Keratinocyte (primary cell): ENCODE results near the gene IRX4. TPM values are rescaled to one million over a fixed set of nuclear protein-coding genes. Genes with fewer than 3 reads are reported as not detected.

Source experiments
- DNase-seq: peaks from one replicate; pipeline ENCODE4 v3.0.0-alpha.2; 2011; ENCODE audit warnings: low read depth, missing footprints, low spot score
- FAIRE-seq: peaks from 2 replicates; lab custom pipeline; 2011; peaks lifted over from hg19 to GRCh38; lab: Jason Lieb, UNC
- H2AFZ ChIP-seq: 2 replicates; pipeline ENCODE4 v1.6.0; 2012; ENCODE audit warnings: low read length, control low read depth, inconsistent platforms; ENCODE audit not compliant: control insufficient read depth
- H3K27ac ChIP-seq: 2 replicates; pipeline ENCODE4 v1.5.1; 2011; ENCODE audit warnings: low read length; ENCODE audit not compliant: control insufficient read depth, insufficient read depth
- H3K27me3 ChIP-seq: 3 replicates; pipeline ENCODE4 v1.6.0; 2011; ENCODE audit warnings: low read length; ENCODE audit not compliant: control insufficient read depth, insufficient read depth; ENCODE audit errors: extremely low read depth
- H3K36me3 ChIP-seq, 2 experiments: 2 replicates in 1 of 2; 3 replicates in 1 of 2; pipeline ENCODE4 v1.5.1; 2011; ENCODE audit warnings: low read length in 2 of 2, mild to moderate bottlenecking in 1 of 2; ENCODE audit not compliant: control insufficient read depth in 2 of 2, insufficient read depth in 2 of 2; ENCODE audit errors: extremely low read depth in 1 of 2
- H3K4me1 ChIP-seq: 3 replicates; pipeline ENCODE4 v1.5.1; 2011; ENCODE audit warnings: low read length; ENCODE audit not compliant: control insufficient read depth, insufficient read depth; ENCODE audit errors: extremely low read depth
- H3K4me2 ChIP-seq: 3 replicates; pipeline ENCODE4 v1.6.0; 2011; ENCODE audit warnings: low read depth, low read length; ENCODE audit not compliant: control insufficient read depth, insufficient read depth; ENCODE audit errors: extremely low read depth
- H3K4me3 ChIP-seq, 3 experiments: fragments of 200-600 bp in 1 of 3; sonication (generic) in 1 of 3; 2 replicates in 2 of 3; 3 replicates in 1 of 3; pipeline ENCODE4 v1.5.1; 2011 to 2016; ENCODE audit warnings: low read length in 3 of 3, mild to moderate bottlenecking in 3 of 3, control low read depth in 2 of 3, inconsistent platforms in 1 of 3, low read depth in 1 of 3, mixed read lengths in 1 of 3, mixed run types in 1 of 3, moderate library complexity in 1 of 3; ENCODE audit not compliant: control insufficient read depth in 2 of 3, insufficient read depth in 2 of 3; ENCODE audit errors: extremely low read depth in 1 of 3
- H3K79me2 ChIP-seq: 2 replicates; pipeline ENCODE4 v1.6.0; 2012; ENCODE audit warnings: low read length; ENCODE audit not compliant: control insufficient read depth, insufficient read depth
- H3K9ac ChIP-seq: 3 replicates; pipeline ENCODE4 v1.6.0; 2011; ENCODE audit warnings: low read length; ENCODE audit not compliant: control insufficient read depth, insufficient read depth; ENCODE audit errors: extremely low read depth
- H3K9me1 ChIP-seq: 3 replicates; pipeline ENCODE4 v1.6.0; 2011; ENCODE audit warnings: low read length; ENCODE audit not compliant: control insufficient read depth, insufficient read depth; ENCODE audit errors: extremely low read depth
- H3K9me3 ChIP-seq: 2 replicates; pipeline ENCODE4 v1.5.1; 2012; ENCODE audit warnings: low read depth, low read length; ENCODE audit not compliant: control insufficient read depth
- H4K20me1 ChIP-seq: 3 replicates; pipeline ENCODE4 v1.6.0; 2011; ENCODE audit warnings: low read length; ENCODE audit not compliant: control insufficient read depth, insufficient read depth; ENCODE audit errors: extremely low read depth
- EZH2 ChIP-seq: IDR thresholded peaks from one replicate; pipeline ENCODE4 v1.6.1; 2012; ENCODE audit warnings: inconsistent platforms, mild to moderate bottlenecking, low read length, moderate library complexity
- dilution Hi-C: fragments of 300-500 bp; cut with MboI; formaldehyde crosslinking; loops from one replicate; pipeline ENCODE4 v1.7.0; 2020; ENCODE audit warnings: low sequenced_read_pairs; ENCODE audit not compliant: extremely low pct_ligation_motif_present
- polyA plus RNA-seq, 5 experiments: library from polyadenylated mRNA; depleted of rRNA in 3 of 5; stranded (reverse) in 3 of 5; stranded (forward) in 1 of 5; unstranded in 1 of 5; fragments of >200 nt; gene quantifications; 1 replicate in 1 of 5; 2 replicates in 3 of 5; 3 replicates in 1 of 5; pipeline versions ENCODE4 v1.2.1 to v1.2.3, GENCODE V29; 2011 to 2012; ENCODE audit warnings: missing spikeins in 2 of 5, low read depth in 1 of 5, low replicate concordance in 1 of 5
- TF ChIP-seq, protein P1 (sequence below), 3 experiments: IDR thresholded peaks in 1 of 3; conservative IDR thresholded peaks in 1 of 3; optimal IDR thresholded peaks in 1 of 3; 2 replicates in 2 of 3; 3 replicates in 1 of 3; pipeline versions ENCODE3 to v1.5.1; 2011; ENCODE audit warnings: low read length in 3 of 3, mild to moderate bottlenecking in 3 of 3, moderate library complexity in 2 of 3, control low read depth in 1 of 3, inconsistent platforms in 1 of 3; ENCODE audit not compliant: insufficient read depth in 2 of 3; ENCODE audit errors: extremely low read depth in 1 of 3

IRX4 gene
- polyA plus RNA-seq, 1 donor (not counting 4 experiments of a cell fraction or from before 2014, with no cell fraction given), result 18.2 TPM

DNA sequence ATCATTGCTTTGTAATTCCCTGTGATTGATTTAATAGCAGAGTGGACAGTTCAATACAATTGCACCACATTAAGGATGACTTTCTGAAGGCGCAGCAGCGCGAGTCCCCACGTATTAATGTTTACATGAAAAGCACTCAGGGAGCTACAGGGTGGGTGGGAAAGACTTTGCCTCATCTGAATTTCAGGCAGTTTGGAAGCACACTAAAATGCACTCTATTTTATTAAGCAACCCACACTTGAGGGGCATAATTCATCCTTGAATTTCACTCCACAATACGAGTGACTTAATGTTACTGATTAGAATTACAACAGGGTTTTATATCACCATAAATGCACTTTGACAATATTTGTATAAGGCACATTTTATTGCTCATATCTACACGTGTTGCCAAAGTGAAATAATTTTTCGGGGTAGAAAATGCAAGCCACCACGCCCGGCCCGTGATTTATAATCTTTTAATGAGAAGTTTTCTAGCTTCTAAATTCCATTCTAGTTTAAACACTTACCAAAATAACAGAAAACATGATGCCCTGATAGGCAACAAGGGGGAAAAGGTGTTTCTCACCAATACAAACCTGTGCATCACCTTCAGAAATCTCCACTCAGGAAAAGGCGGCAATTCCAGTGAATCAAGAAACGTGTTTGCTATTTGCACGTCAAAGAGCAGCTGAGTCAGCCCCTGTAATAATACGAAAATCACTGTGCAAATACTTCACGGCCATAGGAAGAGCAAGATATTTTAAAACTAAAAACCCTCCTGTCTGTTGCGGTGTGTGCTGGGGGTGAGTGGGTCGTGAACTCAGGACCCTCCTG lies 40.5 kb downstream of the IRX4 start:
- H3K27ac ChIP-seq, result no peak overlapping the region
- H2AFZ ChIP-seq, result no peak overlapping the region
- dilution Hi-C loops, result no loop called here
- no peaks in the 10 kb centered on the region for H3K4me1 ChIP-seq
- no peak overlapping the region for H3K9ac ChIP-seq
- FAIRE-seq (no peak), DNase-seq (no peak)
- H3K36me3 ChIP-seq, result no peaks in the 10 kb centered on the region
- H3K9me3 ChIP-seq, result no peaks in the 10 kb centered on the region
- no peaks in the 10 kb centered on the region for H4K20me1 ChIP-seq
- no peak for TF ChIP-seq EZH2
- TF ChIP-seq, protein P1, sequence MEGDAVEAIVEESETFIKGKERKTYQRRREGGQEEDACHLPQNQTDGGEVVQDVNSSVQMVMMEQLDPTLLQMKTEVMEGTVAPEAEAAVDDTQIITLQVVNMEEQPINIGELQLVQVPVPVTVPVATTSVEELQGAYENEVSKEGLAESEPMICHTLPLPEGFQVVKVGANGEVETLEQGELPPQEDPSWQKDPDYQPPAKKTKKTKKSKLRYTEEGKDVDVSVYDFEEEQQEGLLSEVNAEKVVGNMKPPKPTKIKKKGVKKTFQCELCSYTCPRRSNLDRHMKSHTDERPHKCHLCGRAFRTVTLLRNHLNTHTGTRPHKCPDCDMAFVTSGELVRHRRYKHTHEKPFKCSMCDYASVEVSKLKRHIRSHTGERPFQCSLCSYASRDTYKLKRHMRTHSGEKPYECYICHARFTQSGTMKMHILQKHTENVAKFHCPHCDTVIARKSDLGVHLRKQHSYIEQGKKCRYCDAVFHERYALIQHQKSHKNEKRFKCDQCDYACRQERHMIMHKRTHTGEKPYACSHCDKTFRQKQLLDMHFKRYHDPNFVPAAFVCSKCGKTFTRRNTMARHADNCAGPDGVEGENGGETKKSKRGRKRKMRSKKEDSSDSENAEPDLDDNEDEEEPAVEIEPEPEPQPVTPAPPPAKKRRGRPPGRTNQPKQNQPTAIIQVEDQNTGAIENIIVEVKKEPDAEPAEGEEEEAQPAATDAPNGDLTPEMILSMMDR (optimal IDR thresholded peaks at IDR 0.05 in 1 of 3, IDR thresholded peaks at IDR 0.05 in 1 of 3, conservative IDR thresholded peaks at IDR 0.05 in 1 of 3; ENCODE audit: extremely low read depth in 1 of 3, insufficient read depth in 2 of 3, low read length in 3 of 3), result no peak
- no peak overlapping the region for H3K4me3 ChIP-seq
- no peaks in the 10 kb centered on the region for H3K79me2 ChIP-seq
- no peaks in the 10 kb centered on the region for H3K9me1 ChIP-seq
- peaks cover 2% of the 10 kb centered on the region for H3K27me3 ChIP-seq
- H3K4me2 ChIP-seq, result no peak overlapping the region

DNA sequence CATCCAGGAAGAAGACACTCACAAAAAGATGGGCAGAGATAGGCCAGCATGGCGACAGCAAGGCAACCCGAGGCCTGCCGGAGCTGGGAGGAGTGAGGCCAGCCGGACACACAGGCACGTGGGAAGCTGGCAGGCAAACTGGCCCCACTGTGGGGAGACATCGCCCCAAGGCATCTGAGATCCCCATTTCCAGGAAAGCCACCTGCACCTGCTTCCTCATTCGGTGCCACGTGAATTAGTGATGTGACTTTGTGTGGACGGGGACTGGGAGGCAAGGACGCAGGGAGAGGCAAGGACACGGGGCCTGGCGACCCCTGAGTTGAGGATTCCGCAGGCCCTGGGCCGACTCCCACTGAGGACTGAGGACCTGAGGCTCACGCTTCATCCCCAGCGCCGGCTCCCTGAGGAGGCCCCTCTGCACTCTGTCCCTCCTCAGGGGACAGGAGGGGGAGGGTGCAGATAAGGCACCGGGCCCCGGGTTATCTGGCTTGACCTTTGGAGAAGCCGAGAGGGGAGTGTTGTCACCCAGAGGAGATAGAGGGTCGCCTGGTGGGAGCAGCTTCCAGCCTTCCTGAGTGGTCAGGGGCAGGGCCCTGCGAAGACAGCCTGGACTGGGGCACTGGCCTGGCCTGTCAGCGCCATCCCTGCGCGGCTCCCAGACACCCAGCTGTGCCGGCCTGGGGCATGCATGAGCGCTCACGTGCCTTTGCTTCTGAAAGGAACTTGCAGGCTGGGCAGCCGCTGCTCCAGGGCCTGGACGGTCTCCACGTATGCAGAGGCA lies 41.8 kb downstream of the IRX4 start:
- H3K36me3 ChIP-seq, result no peaks in the 10 kb centered on the region
- no peaks in the 10 kb centered on the region for H4K20me1 ChIP-seq
- no peak overlapping the region for H3K4me2 ChIP-seq
- no peaks in the 10 kb centered on the region for H3K79me2 ChIP-seq
- H3K9me3 ChIP-seq, result no peaks in the 10 kb centered on the region
- dilution Hi-C loops, result no loop called here
- TF ChIP-seq, protein P1 (optimal IDR thresholded peaks at IDR 0.05 in 1 of 3, IDR thresholded peaks at IDR 0.05 in 1 of 3, conservative IDR thresholded peaks at IDR 0.05 in 1 of 3; ENCODE audit: extremely low read depth in 1 of 3, insufficient read depth in 2 of 3, low read length in 3 of 3), result no peak
- TF ChIP-seq EZH2, result no peak
- H3K4me1 ChIP-seq, result no peaks in the 10 kb centered on the region
- H3K27ac ChIP-seq, result no peak overlapping the region
- H3K4me3 ChIP-seq, result no peak overlapping the region
- no peaks in the 10 kb centered on the region for H3K9me1 ChIP-seq
- no peak for DNase-seq
- H2AFZ ChIP-seq, result no peak overlapping the region
- H3K9ac ChIP-seq, result no peak overlapping the region
- FAIRE-seq, result no peak
- H3K27me3 ChIP-seq, result peaks cover 2% of the 10 kb centered on the region
